Measurements from ENCODE around the gene NOS2.
"Not testable (repeated sequence)": the region's sequence is repeated elsewhere in the genome, so short reads cannot be mapped to it uniquely, and the experiment has no call there.

Gene NOS2

DNA sequence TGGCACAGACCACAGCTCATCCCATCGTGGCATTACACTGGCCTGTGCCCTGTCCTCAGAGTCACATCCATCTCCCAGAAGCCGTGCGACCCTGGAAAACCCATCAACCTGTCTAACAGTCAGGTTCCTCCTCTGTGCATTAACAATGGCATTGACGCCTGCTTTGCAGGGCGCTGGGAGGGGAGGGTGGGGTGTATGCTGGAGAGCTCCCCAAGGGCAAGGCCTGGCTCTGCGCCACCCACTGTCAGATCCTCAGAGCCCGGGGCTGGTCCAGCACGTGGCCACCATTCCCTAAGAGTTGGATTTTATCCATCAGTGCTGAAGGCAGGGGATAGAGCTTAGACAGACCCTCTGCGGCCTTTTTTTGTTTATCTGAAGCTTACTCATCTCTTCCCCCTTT, 28.7 kb downstream of the NOS2 start:
- DNase-seq (ENCODE audit: insufficient read length, low spot score) (no peak), FAIRE-seq (no peak)
- TF ChIP-seq POU2F2 (IDR thresholded peaks at IDR 0.05; ENCODE audit: low read depth, low read length) (no peak), POLR2A (IDR thresholded peaks at IDR 0.05; ENCODE audit: low read depth, low read length) (no peak), SPI1 (IDR thresholded peaks at IDR 0.05; ENCODE audit: low read depth, low read length) (no peak), PAX5 (IDR thresholded peaks at IDR 0.05; ENCODE audit: insufficient read depth, low read length, severe bottlenecking) (no peak), TAF1 (IDR thresholded peaks at IDR 0.05; ENCODE audit: low read depth, low read length) (no peak), POLR2AphosphoS5 (IDR thresholded peaks at IDR 0.05; ENCODE audit: low read depth, low read length) (no peak)

DNA sequence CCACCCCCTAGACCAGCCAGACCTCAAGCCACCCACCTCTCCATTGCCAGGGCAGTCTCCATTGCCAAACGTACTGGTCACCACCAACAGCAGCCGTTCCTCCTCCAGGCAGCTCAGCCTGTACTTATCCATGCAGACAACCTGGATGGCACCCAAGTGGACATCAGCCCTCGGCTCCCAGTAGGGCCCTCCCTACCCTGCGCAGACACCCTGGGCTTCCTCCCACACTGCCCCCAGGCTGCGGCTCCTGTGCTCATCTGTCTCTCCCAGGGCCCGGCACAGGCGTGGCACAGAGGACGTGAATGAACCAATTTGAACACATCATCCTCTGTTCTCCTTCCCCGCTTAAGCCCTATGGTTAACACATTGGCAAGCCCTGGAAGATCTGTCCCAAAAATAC, 29.5 kb downstream of the NOS2 start:
- TF ChIP-seq POLR2AphosphoS5 (IDR thresholded peaks at IDR 0.05; ENCODE audit: low read depth, low read length) = no peak
- no peak for TF ChIP-seq PAX5 (IDR thresholded peaks at IDR 0.05; ENCODE audit: insufficient read depth, low read length, severe bottlenecking)
- no peak for TF ChIP-seq SPI1 (IDR thresholded peaks at IDR 0.05; ENCODE audit: low read depth, low read length)
- no peak for TF ChIP-seq TAF1 (IDR thresholded peaks at IDR 0.05; ENCODE audit: low read depth, low read length)
- TF ChIP-seq POLR2A (IDR thresholded peaks at IDR 0.05; ENCODE audit: low read depth, low read length) = no peak
- no peak for TF ChIP-seq POU2F2 (IDR thresholded peaks at IDR 0.05; ENCODE audit: low read depth, low read length)
- FAIRE-seq (no peak), DNase-seq (ENCODE audit: insufficient read length, low spot score) (no peak)

DNA sequence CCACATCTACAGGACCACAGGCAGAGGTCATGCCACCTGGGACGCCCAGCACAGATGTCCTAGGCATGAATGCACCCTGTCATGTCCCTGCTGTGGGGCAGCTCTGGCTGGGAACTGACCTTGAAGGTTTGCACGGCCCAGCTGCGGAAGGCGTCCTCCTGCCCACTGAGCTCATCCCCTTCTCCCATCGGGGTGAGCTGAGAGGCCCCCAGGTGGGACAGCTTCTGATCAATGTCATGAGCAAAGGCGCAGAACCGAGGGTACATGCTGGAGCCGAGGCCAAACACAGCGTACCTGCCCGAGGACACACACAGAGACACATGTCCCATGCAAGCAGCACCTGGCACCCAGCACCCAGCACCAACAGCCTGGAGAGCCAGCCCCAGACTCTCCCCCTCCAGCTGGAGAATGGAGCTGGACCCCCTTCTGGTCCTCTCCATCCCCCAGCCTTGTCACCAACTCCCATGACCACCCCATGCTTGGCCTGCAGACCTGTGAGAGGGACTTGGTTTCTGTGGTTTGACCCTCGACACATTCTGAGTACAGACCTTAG, 31.4 kb downstream of the NOS2 start:
- no peak for DNase-seq (ENCODE audit: insufficient read length, low spot score)

DNA sequence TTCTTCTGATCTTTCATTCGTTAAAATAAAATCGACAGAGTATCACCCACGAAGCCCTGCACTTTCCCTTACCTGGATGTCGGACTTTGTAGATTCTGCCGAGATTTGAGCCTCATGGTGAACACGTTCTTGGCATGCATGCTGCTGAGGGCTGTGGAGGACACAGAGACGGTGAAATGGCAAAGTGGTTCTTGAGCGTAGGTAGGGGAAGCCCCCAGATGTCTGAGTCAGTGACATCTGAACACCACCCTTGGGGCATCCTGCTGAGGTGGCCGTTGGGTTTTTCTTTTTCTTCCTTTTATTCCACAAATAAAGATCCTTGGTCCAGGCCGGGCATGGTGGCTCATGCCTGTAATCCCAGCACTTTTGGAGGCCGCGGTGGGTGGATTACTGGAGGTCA, 33.9 kb downstream of the NOS2 start:
- no peak for DNase-seq (ENCODE audit: insufficient read length, low spot score)
- TF ChIP-seq POLR2AphosphoS5 (IDR thresholded peaks at IDR 0.05; ENCODE audit: low read depth, low read length) (no peak), POU2F2 (IDR thresholded peaks at IDR 0.05; ENCODE audit: low read depth, low read length) (no peak), TAF1 (IDR thresholded peaks at IDR 0.05; ENCODE audit: low read depth, low read length) (no peak), PAX5 (IDR thresholded peaks at IDR 0.05; ENCODE audit: insufficient read depth, low read length, severe bottlenecking) (no peak), POLR2A (IDR thresholded peaks at IDR 0.05; ENCODE audit: low read depth, low read length) (no peak), SPI1 (IDR thresholded peaks at IDR 0.05; ENCODE audit: low read depth, low read length) (no peak)
- no peak for FAIRE-seq

More for the DNA sequence above, 31.4 kb downstream of the NOS2 start:
- FAIRE-seq = no peak
- TF ChIP-seq SPI1 (IDR thresholded peaks at IDR 0.05; ENCODE audit: low read depth, low read length) = no peak
- no peak for TF ChIP-seq POU2F2 (IDR thresholded peaks at IDR 0.05; ENCODE audit: low read depth, low read length)
- TF ChIP-seq POLR2A (IDR thresholded peaks at IDR 0.05; ENCODE audit: low read depth, low read length) = no peak
- TF ChIP-seq PAX5 (IDR thresholded peaks at IDR 0.05; ENCODE audit: insufficient read depth, low read length, severe bottlenecking) = no peak

DNA sequence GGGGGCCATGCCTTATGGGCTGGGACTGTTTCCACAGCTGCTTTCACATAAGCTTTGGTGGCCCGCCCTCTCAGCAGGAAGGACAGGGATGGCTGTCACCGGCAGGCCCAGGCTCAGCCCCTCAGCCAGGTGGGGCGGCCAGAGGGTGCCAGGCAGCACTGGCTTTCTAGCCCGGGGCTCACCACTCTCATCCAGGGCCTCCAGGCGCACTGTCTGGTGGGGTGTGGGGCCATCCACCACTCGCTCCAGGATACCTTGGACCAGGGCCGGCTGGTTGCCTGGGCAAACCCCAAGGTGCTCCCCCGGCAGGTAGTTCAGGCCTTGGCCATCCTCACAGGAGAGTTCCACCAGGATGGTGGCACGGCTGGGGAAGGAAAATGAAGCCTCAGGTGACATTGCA, 35.0 kb downstream of the NOS2 start:
- DNase-seq (ENCODE audit: insufficient read length, low spot score) (no peak), FAIRE-seq (no peak)
- TF ChIP-seq POLR2A (IDR thresholded peaks at IDR 0.05; ENCODE audit: low read depth, low read length) (no peak), SPI1 (IDR thresholded peaks at IDR 0.05; ENCODE audit: low read depth, low read length) (no peak)

DNA sequence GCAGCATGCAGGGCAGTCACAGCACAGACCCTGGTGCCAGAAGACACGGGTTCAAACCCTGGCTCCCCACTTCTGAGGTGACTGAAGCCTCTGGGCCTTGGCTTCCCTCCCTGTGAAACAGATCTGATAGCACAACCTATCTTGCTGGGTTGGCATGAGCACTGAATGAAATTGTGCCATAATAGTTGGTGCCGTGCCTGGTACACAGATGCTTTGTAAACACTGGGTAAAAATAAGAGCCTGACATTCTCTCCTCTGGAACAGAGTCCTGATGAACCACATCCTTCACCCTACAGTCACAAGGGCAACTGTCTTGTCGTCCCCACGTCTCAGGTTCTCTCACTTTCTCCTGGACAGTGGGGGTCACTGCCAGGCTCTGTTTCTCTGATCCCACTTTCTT, 35.7 kb downstream of the NOS2 start:
- no peak for DNase-seq (ENCODE audit: insufficient read length, low spot score)

DNA sequence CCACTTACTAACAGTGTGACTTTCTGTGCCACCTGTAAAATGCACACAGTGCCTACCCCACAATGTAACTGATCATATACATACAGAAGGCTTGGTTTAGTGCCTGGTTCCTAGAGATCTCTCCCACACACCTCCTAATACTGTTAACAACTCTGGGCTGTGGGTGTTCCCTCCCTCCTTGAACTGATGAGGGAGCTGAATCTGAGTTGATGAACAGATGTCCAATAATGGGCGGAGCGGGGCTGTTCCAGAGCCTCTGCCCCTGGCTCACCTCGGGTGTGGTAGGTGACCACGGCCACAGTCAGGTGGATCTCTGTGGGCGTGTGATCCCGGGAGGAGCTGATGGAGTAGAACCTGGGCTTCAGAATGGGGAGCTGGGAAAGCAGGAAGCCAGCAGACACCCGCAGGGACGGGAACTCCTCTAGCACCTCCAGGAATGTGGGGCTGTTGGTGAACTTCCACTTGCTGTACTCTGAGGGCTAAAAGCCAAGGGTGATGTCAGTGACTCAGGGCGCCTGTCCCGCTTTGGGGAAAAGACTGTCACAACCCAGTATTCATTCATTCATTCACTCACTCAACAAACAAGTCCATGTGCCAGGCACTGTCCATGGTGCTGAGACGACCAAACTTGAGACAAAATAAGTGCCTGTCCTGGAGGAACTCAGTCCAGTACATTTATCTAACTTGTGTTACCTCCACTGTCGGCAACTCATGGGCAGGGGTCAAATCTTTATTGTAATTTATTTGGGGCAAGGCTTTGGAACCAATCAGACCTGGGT, 37.6 kb downstream of the NOS2 start:
- TF ChIP-seq POU2F2 (IDR thresholded peaks at IDR 0.05; ENCODE audit: low read depth, low read length) (no peak), TAF1 (IDR thresholded peaks at IDR 0.05; ENCODE audit: low read depth, low read length) (no peak), PAX5 (IDR thresholded peaks at IDR 0.05; ENCODE audit: insufficient read depth, low read length, severe bottlenecking) (no peak), SPI1 (IDR thresholded peaks at IDR 0.05; ENCODE audit: low read depth, low read length) (no peak), POLR2A (IDR thresholded peaks at IDR 0.05; ENCODE audit: low read depth, low read length) (no peak), POLR2AphosphoS5 (IDR thresholded peaks at IDR 0.05; ENCODE audit: low read depth, low read length) (no peak)
- FAIRE-seq (no peak), DNase-seq (ENCODE audit: insufficient read length, low spot score) (no peak)

More for the DNA sequence above, 35.7 kb downstream of the NOS2 start:
- TF ChIP-seq POLR2A (IDR thresholded peaks at IDR 0.05; ENCODE audit: low read depth, low read length) = no peak
- no peak for TF ChIP-seq POLR2AphosphoS5 (IDR thresholded peaks at IDR 0.05; ENCODE audit: low read depth, low read length)
- TF ChIP-seq SPI1 (IDR thresholded peaks at IDR 0.05; ENCODE audit: low read depth, low read length) = no peak
- TF ChIP-seq PAX5 (IDR thresholded peaks at IDR 0.05; ENCODE audit: insufficient read depth, low read length, severe bottlenecking) = no peak
- TF ChIP-seq POU2F2 (IDR thresholded peaks at IDR 0.05; ENCODE audit: low read depth, low read length) = no peak
- no peak for TF ChIP-seq TAF1 (IDR thresholded peaks at IDR 0.05; ENCODE audit: low read depth, low read length)
- no peak for FAIRE-seq

DNA sequence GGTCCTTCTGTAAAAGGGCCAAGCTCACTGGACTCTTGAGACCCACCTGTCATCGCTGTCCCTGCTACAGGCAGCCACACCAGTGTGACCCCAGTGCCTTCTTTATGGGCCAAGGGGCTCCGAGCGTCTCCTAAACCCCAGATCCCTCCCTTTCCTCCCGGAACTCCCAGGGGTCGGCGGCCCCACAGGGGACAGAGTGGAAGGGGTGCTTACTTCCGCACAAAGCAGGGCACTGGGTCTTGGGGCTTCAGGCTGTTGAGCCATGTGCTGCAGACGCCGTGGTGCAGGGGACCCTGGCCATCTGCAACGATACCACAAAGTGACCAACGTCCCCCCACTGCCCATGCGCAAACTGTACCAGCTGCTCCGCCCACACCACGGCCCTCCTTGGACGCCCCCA, 39.4 kb downstream of the NOS2 start:
- not testable (repeated sequence) for FAIRE-seq

DNA sequence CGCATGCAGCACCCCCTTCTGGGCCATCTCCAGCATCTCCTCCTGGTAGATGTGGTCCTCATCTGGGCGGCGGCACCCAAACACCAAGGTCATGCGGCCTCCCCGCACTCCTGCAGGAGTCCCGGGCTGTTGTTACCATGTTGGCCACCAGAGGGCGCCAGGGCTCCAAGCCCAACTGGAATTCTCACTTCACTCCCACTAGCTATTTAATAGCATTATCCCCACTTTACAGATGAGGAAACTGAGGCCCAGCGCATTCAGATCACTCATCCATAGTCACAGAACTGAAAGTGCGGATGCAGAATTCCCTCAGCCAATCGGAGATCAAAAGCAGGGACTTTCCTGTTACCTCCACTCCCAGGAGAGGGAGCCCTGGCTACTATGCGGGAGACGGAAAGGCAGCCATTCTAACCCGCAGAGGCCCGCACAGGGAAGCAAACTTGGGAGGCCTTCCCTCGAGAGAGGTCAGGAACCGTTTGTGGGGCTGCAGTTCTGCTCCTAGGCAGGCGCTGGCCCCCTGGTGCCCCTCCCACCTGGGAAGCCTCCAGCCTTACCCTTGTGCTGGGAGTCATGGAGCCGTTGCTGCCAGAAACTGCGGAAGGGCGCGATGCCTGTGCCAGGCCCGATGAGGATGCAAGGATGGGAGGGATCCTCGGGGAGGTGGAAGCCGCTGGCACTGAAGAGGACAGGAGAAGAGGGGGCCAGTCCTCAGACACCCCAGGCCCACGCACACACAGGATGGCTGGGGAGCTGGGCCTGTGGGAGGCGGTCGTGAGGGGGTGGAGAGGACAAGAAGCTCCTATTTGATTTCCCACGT, 40.1 kb downstream of the NOS2 start:
- peak; percentile 69 for FAIRE-seq
- DNase-seq (ENCODE audit: insufficient read length, low spot score) = peak; percentile 62
- TF ChIP-seq PAX5 (IDR thresholded peaks at IDR 0.05; ENCODE audit: insufficient read depth, low read length, severe bottlenecking) (no peak), TAF1 (IDR thresholded peaks at IDR 0.05; ENCODE audit: low read depth, low read length) (no peak)

More for the DNA sequence above, 39.4 kb downstream of the NOS2 start:
- not testable (repeated sequence) for DNase-seq (ENCODE audit: insufficient read length, low spot score)

DNA sequence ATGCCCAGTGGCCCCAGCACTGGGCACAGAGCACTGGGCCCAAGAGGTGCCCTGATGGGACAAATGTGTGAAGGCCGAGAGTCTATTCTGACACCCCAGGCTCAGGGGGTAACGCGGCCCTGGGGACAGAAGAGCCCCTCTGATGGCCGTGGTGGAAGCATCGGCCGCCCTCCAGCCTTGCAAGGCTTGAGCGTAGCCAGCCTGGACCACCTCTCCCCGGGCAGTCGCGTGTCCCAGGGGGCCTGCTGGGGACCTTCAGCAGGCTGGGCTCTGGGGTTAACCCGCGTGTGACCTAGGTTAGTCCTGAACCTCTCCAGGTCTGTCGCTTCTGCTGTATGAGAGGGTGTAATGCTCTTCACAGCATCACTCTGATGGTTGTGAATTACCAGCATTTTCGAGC, 40.8 kb downstream of the NOS2 start:
- TF ChIP-seq POU2F2 (IDR thresholded peaks at IDR 0.05; ENCODE audit: low read depth, low read length) = no peak
- TF ChIP-seq POLR2AphosphoS5 (IDR thresholded peaks at IDR 0.05; ENCODE audit: low read depth, low read length) = no peak
- TF ChIP-seq POLR2A (IDR thresholded peaks at IDR 0.05; ENCODE audit: low read depth, low read length) = no peak
- no peak for TF ChIP-seq PAX5 (IDR thresholded peaks at IDR 0.05; ENCODE audit: insufficient read depth, low read length, severe bottlenecking)
- no peak for TF ChIP-seq TAF1 (IDR thresholded peaks at IDR 0.05; ENCODE audit: low read depth, low read length)
- TF ChIP-seq SPI1 (IDR thresholded peaks at IDR 0.05; ENCODE audit: low read depth, low read length) = no peak
- FAIRE-seq (no peak), DNase-seq (ENCODE audit: insufficient read length, low spot score) (no peak)
